Right lobe of liver (tissue), 4 donors: ENCODE results near the gene SPRED2.

ENCODE experiments used
- POLR2A ChIP-seq: fragments of 450-650 bp; IDR thresholded peaks from one replicate; pipeline ENCODE4 v1.6.1; 2017; ENCODE audit warnings: antibody characterized with exemption, mild to moderate bottlenecking
- TF ChIP-seq, protein P1 (sequence below), 4 donors: fragments of 200-600 bp in 3 of 4; fragments of 450-650 bp in 1 of 4; IDR thresholded peaks; one replicate each; pipeline versions ENCODE4 v1.5.1 to v1.8.0; 2016 to 2022; ENCODE audit warnings: antibody characterized with exemption in 4 of 4, mild to moderate bottlenecking in 2 of 4
- donor health status: DM: no; HTN: no; CAD: no.
- donor health status: DM: no; HTN: no; CAD: no.
- donor health status: DM: no; HTN: yes; CAD: no.

GRCh38 chr2:65465124-65465523 is 32.7 kb upstream of the SPRED2 start:
- TF ChIP-seq, protein P1, sequence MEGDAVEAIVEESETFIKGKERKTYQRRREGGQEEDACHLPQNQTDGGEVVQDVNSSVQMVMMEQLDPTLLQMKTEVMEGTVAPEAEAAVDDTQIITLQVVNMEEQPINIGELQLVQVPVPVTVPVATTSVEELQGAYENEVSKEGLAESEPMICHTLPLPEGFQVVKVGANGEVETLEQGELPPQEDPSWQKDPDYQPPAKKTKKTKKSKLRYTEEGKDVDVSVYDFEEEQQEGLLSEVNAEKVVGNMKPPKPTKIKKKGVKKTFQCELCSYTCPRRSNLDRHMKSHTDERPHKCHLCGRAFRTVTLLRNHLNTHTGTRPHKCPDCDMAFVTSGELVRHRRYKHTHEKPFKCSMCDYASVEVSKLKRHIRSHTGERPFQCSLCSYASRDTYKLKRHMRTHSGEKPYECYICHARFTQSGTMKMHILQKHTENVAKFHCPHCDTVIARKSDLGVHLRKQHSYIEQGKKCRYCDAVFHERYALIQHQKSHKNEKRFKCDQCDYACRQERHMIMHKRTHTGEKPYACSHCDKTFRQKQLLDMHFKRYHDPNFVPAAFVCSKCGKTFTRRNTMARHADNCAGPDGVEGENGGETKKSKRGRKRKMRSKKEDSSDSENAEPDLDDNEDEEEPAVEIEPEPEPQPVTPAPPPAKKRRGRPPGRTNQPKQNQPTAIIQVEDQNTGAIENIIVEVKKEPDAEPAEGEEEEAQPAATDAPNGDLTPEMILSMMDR (IDR thresholded peaks at IDR 0.05) = no peak
- TF ChIP-seq POLR2A = no peak
